Bronchial epithelial cell (primary cell): ENCODE results near the gene ARFGAP3. TPM values are rescaled to one million over a fixed set of nuclear protein-coding genes. Genes with fewer than 3 reads are reported as not detected.
A peak's percentile ranks its signal among the peaks of the same experiment; 100 is the strongest.

Source experiments
- DNase-seq: peaks from one replicate; pipeline ENCODE4 v3.0.0-alpha.2; 2010; ENCODE audit warnings: low read depth
- FAIRE-seq: peaks from 2 replicates; lab custom pipeline; 2011; peaks lifted over from hg19 to GRCh38; lab: Jason Lieb, UNC
- H3K27me3 ChIP-seq: 2 replicates; pipeline ENCODE4 v1.5.1; 2011; ENCODE audit warnings: low read length; ENCODE audit not compliant: control insufficient read depth, insufficient read depth
- H3K36me3 ChIP-seq: 2 replicates; pipeline ENCODE4 v1.5.1; 2011; ENCODE audit warnings: low read length; ENCODE audit not compliant: control insufficient read depth, insufficient read depth
- H3K4me3 ChIP-seq: 2 replicates; pipeline ENCODE4 v1.5.1; 2011; ENCODE audit warnings: mild to moderate bottlenecking, low read depth, low read length, control low read depth
- CTCF ChIP-seq: IDR thresholded peaks from 2 replicates; pipeline ENCODE4 v1.5.1; 2011; ENCODE audit warnings: mild to moderate bottlenecking, moderate library complexity, low read length, control low read depth, inconsistent platforms; ENCODE audit not compliant: insufficient read depth, severe bottlenecking
- total RNA-seq: library from RNA; depleted of rRNA; stranded (reverse); fragments of >200 nt; gene quantifications from 2 replicates; pipeline ENCODE4 v1.2.1, GENCODE V29; 2014

Gene ARFGAP3
- total RNA-seq, 1 donor from 2014 or later = 87.7 TPM

GRCh38 chr22:42770941-42771647 is 86.0 kb downstream of the ARFGAP3 start:
- DNase-seq = no peak
- no peak for FAIRE-seq
- H3K36me3 ChIP-seq = no peaks in the 10 kb centered on the region
- H3K27me3 ChIP-seq = no peaks in the 10 kb centered on the region
- no peak overlapping the region for H3K4me3 ChIP-seq
- TF ChIP-seq CTCF = no peak

GRCh38 chr22:42770448-42770726 is 86.7 kb downstream of the ARFGAP3 start:
- Histone ChIP-seq H3K27me3 (no peaks in the 10 kb centered on the region), H3K4me3 (no peak overlapping the region), H3K36me3 (no peaks in the 10 kb centered on the region)
- TF ChIP-seq CTCF = no peak
- DNase-seq = no peak
- FAIRE-seq = no peak

GRCh38 chr22:42769574-42770447 is 87.3 kb downstream of the ARFGAP3 start:
- H3K27me3 ChIP-seq = no peaks in the 10 kb centered on the region
- DNase-seq (peak; percentile 62), FAIRE-seq (no peak)
- no peak overlapping the region for H3K4me3 ChIP-seq
- no peaks in the 10 kb centered on the region for H3K36me3 ChIP-seq
- TF ChIP-seq CTCF = no peak

- DNase-seq = no peak
- FAIRE-seq = no peak
- TF ChIP-seq CTCF = no peak
- H3K36me3 ChIP-seq = no peaks in the 10 kb centered on the region
- no peak overlapping the region for H3K4me3 ChIP-seq
- H3K27me3 ChIP-seq = no peaks in the 10 kb centered on the region
Observed at GRCh38 chr22:42769238-42769573, 87.9 kb downstream of the ARFGAP3 start.

- Histone ChIP-seq H3K27me3 (no peaks in the 10 kb centered on the region), H3K36me3 (no peaks in the 10 kb centered on the region), H3K4me3 (no peak overlapping the region)
- FAIRE-seq = no peak
- TF ChIP-seq CTCF = no peak
- peak; percentile 70 for DNase-seq
Observed at GRCh38 chr22:42768385-42769035, 88.6 kb downstream of the ARFGAP3 start.
